VCaP (cell line): ENCODE measurements around the gene MTHFD2L.

Source experiments
- H3K27ac ChIP-seq: fragments of 450-650 bp; 2 replicates; pipeline ENCODE4 v1.5.1; 2017
- TF ChIP-seq, protein P1 (sequence below): fragments of 450-650 bp; conservative IDR thresholded peaks from 2 replicates; pipeline ENCODE4 v1.5.1; 2017; ENCODE audit warnings: mild to moderate bottlenecking, moderate library complexity

Gene MTHFD2L

DNA sequence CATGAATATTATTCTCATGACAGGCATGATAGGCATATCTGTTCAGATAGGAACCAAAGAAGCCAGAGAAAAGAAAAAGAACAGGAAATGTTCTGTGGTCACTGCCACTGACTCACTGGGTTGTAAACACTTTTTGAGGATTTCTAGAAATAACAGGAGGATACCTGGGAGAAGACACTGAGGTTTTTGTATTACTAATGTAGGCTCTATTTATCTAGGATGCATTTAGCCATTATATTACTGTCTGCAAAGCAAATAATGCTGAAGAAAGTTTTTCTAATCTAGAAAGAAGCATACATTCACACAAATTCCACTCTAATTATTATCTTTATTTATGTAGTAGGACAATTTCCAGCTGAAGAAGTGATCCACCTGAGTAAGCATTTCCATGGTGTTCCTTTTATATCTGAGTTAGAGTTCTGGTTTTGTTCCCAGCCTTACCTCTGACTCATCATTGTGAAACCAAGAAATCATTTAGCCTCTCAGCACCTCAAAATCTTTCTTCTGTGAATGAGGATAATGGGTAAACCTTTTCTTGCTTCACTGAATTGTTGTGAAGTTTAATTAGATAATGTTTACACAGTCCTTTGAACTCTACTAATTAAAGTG, 110.2 kb downstream of the MTHFD2L start:
- TF ChIP-seq, protein P1, sequence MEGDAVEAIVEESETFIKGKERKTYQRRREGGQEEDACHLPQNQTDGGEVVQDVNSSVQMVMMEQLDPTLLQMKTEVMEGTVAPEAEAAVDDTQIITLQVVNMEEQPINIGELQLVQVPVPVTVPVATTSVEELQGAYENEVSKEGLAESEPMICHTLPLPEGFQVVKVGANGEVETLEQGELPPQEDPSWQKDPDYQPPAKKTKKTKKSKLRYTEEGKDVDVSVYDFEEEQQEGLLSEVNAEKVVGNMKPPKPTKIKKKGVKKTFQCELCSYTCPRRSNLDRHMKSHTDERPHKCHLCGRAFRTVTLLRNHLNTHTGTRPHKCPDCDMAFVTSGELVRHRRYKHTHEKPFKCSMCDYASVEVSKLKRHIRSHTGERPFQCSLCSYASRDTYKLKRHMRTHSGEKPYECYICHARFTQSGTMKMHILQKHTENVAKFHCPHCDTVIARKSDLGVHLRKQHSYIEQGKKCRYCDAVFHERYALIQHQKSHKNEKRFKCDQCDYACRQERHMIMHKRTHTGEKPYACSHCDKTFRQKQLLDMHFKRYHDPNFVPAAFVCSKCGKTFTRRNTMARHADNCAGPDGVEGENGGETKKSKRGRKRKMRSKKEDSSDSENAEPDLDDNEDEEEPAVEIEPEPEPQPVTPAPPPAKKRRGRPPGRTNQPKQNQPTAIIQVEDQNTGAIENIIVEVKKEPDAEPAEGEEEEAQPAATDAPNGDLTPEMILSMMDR = no peak
- no peak overlapping the region for H3K27ac ChIP-seq

GRCh38 chr4:74268643-74269042, 110.7 kb downstream of the MTHFD2L start:
- TF ChIP-seq, protein P1 = no peak
- H3K27ac ChIP-seq = no peak overlapping the region

- TF ChIP-seq, protein P1 = no peak
- no peak overlapping the region for H3K27ac ChIP-seq
Observed at GRCh38 chr4:74278490-74278889, 120.6 kb downstream of the MTHFD2L start.

GRCh38 chr4:74279716-74280115, 121.8 kb downstream of the MTHFD2L start:
- no peak overlapping the region for H3K27ac ChIP-seq
- TF ChIP-seq, protein P1 = no peak

GRCh38 chr4:74282926-74283325, 125.0 kb downstream of the MTHFD2L start:
- TF ChIP-seq, protein P1 = no peak

GRCh38 chr4:74283614-74284013, 125.7 kb downstream of the MTHFD2L start:
- TF ChIP-seq, protein P1 = no peak
- H3K27ac ChIP-seq = peak overlapping the region; percentile 46

More at GRCh38 chr4:74282926-74283325, 125.0 kb downstream of the MTHFD2L start:
- peak overlapping the region; percentile 46 for H3K27ac ChIP-seq

GRCh38 chr4:74284053-74284452, 126.1 kb downstream of the MTHFD2L start:
- TF ChIP-seq, protein P1 = no peak
- H3K27ac ChIP-seq = peak overlapping the region; percentile 46
